ENCODE data around the gene DNAJC25.
A peak's percentile ranks its signal among the peaks of the same experiment; 100 is the strongest.
"Not testable (repeated sequence)": the region's sequence is repeated elsewhere in the genome, so short reads cannot be mapped to it uniquely, and the experiment has no call there.

Gene DNAJC25

GRCh38 chr9:111631214-111631971, at the start of gene DNAJC25:
DNAJC25 (plus strand) TSS chr9:111631334; CDS start chr9:111631408, 74 bp downstream.
- peak; percentile 83 for FAIRE-seq
- DNase-seq (ENCODE audit: low spot score) = peak; percentile 99

GRCh38 chr9:111582888-111583287, 48.2 kb upstream of the DNAJC25 start:
- FAIRE-seq = peak; percentile 46
- DNase-seq (ENCODE audit: low spot score) = peak; percentile 31

- no peak for DNase-seq (ENCODE audit: low spot score)
Observed at GRCh38 chr9:111586378-111586777, 44.8 kb upstream of the DNAJC25 start.

GRCh38 chr9:111588846-111589245, 42.3 kb upstream of the DNAJC25 start:
- peak; percentile 22 for FAIRE-seq
- no peak for DNase-seq (ENCODE audit: low spot score)

More at GRCh38 chr9:111586378-111586777, 44.8 kb upstream of the DNAJC25 start:
- no peak for FAIRE-seq

GRCh38 chr9:111597852-111598732, 33.0 kb upstream of the DNAJC25 start:
- peak; percentile 52 for FAIRE-seq

GRCh38 chr9:111598733-111599091, 32.4 kb upstream of the DNAJC25 start:
- FAIRE-seq (no peak), DNase-seq (ENCODE audit: low spot score) (peak; percentile 27)

More at GRCh38 chr9:111597852-111598732, 33.0 kb upstream of the DNAJC25 start:
- DNase-seq (ENCODE audit: low spot score) = peak; percentile 42

GRCh38 chr9:111599092-111599954, 31.8 kb upstream of the DNAJC25 start, which contains the start of gene PTGR1:
PTGR1 (minus strand) TSS chr9:111599647; CDS start chr9:111597422, 2,225 bp downstream.
- DNase-seq (ENCODE audit: low spot score) (peak; percentile 78), FAIRE-seq (peak; percentile 66)

- DNase-seq (ENCODE audit: low spot score) (no peak), FAIRE-seq (no peak)
Observed at GRCh38 chr9:111599955-111600343, 31.2 kb upstream of the DNAJC25 start.

GRCh38 chr9:111601237-111602018, 29.7 kb upstream of the DNAJC25 start:
- FAIRE-seq = peak; percentile 56
- DNase-seq (ENCODE audit: low spot score) = peak; percentile 22

- DNase-seq (ENCODE audit: low spot score) = no peak
- no peak for FAIRE-seq
Observed at GRCh38 chr9:111603041-111603440, 28.1 kb upstream of the DNAJC25 start.

- no peak for FAIRE-seq
- DNase-seq (ENCODE audit: low spot score) = no peak
Observed at GRCh38 chr9:111604054-111604615, 27.0 kb upstream of the DNAJC25 start.

- FAIRE-seq = no peak
- no peak for DNase-seq (ENCODE audit: low spot score)
Observed at GRCh38 chr9:111605041-111605559, 26.0 kb upstream of the DNAJC25 start.

GRCh38 chr9:111610149-111610548, 21.0 kb upstream of the DNAJC25 start:
- no peak for DNase-seq (ENCODE audit: low spot score)
- no peak for FAIRE-seq

- FAIRE-seq = no peak
- no peak for DNase-seq (ENCODE audit: low spot score)
Observed at GRCh38 chr9:111610845-111611244, 20.3 kb upstream of the DNAJC25 start.

- DNase-seq (ENCODE audit: low spot score) = no peak
Observed at GRCh38 chr9:111613436-111614040, 17.6 kb upstream of the DNAJC25 start.

GRCh38 chr9:111615928-111616327, 15.2 kb upstream of the DNAJC25 start:
- FAIRE-seq = no peak
- no peak for DNase-seq (ENCODE audit: low spot score)

More at GRCh38 chr9:111613436-111614040, 17.6 kb upstream of the DNAJC25 start:
- no peak for FAIRE-seq

- not testable (repeated sequence) for FAIRE-seq; DNase-seq (ENCODE audit: low spot score)
Observed at GRCh38 chr9:111617349-111617748, 13.8 kb upstream of the DNAJC25 start.

- no peak for DNase-seq (ENCODE audit: low spot score)
- no peak for FAIRE-seq
Observed at GRCh38 chr9:111621895-111622480, 9.1 kb upstream of the DNAJC25 start.

- FAIRE-seq = peak; percentile 93
- DNase-seq (ENCODE audit: low spot score) = peak; percentile 86
Observed at GRCh38 chr9:111622626-111623025, 8.5 kb upstream of the DNAJC25 start.

Measured in RCC 7860 (cell line).